ENCODE measurements around the gene FITM2. TPM values are rescaled to one million over a fixed set of nuclear protein-coding genes. Genes with fewer than 3 reads are reported as not detected.

Gene FITM2
- total RNA-seq, 6 donors from 2014 or later = 8.7 to 15.7 (median 10.9) TPM

DNA sequence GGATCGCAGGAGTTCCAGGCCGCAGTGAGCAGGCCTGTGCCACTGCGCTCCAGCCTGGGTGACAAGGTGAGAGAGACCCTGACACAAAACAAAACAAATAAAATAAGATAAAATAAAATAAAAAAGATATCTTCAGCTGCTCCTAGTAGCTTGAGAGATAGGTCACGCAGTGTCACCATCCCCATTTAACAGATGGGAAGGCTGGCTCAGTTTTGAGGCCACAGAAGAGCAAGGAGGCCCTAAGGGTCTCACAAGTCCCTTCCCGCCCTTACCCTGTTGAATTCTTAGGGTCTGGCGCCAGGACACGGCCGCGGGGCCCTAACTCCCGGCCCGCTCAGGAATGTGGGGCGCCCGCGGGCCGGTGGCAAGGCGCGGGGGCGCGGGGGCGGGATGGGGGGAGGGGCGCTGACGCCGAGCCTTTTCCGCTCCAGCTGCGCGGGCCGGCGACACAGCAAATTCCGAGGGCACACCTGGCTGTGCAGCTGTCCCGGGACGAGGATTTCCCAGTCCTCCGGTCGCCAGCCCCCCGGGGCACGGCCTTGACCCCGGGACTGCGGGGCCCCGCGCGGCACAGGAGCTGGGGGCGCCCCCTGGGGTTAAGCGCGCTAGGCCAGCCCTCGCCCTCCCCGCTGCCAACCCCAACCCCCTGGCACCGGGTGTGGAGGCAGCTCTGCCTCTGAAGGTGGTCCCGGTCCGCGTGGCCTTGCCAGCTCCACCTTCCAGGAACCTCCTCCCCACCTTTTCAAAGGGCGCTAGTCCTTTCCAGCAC, 15.6 kb upstream of the FITM2 start:
- DNase-seq (peak in 1 of 2 donors; percentile 84), ATAC-seq (ENCODE audit: low FRiP score in 2 of 2) (peak in 1 of 2 donors; percentile 17)
- no peak overlapping the region for H3K27ac ChIP-seq
- H3K4me3 ChIP-seq = peak overlapping the region in 3 of 4 donors; percentile 18 to 33 (median 32)
- peaks cover 4 to 8% (median 5%) of the 10 kb centered on the region in 4 donors for H3K4me1 ChIP-seq
- no peaks in the 10 kb centered on the region for H3K9me3 ChIP-seq
- TF ChIP-seq EP300 (IDR thresholded peaks at IDR 0.05) (no peak), POLR2A (IDR thresholded peaks at IDR 0.05) (no peak), POLR2AphosphoS5 (IDR thresholded peaks at IDR 0.05) (no peak)
- TF ChIP-seq, protein P1, sequence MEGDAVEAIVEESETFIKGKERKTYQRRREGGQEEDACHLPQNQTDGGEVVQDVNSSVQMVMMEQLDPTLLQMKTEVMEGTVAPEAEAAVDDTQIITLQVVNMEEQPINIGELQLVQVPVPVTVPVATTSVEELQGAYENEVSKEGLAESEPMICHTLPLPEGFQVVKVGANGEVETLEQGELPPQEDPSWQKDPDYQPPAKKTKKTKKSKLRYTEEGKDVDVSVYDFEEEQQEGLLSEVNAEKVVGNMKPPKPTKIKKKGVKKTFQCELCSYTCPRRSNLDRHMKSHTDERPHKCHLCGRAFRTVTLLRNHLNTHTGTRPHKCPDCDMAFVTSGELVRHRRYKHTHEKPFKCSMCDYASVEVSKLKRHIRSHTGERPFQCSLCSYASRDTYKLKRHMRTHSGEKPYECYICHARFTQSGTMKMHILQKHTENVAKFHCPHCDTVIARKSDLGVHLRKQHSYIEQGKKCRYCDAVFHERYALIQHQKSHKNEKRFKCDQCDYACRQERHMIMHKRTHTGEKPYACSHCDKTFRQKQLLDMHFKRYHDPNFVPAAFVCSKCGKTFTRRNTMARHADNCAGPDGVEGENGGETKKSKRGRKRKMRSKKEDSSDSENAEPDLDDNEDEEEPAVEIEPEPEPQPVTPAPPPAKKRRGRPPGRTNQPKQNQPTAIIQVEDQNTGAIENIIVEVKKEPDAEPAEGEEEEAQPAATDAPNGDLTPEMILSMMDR (IDR thresholded peaks at IDR 0.05) = no peak
- WGBS, 2 donors = 38 to 47% methylated on average over 10 to 14 of the region's 50 CpGs
- no peaks in the 10 kb centered on the region for H3K36me3 ChIP-seq
- H3K27me3 ChIP-seq = peaks cover 0 to 8% (median 3%) of the 10 kb centered on the region in 4 donors

DNA sequence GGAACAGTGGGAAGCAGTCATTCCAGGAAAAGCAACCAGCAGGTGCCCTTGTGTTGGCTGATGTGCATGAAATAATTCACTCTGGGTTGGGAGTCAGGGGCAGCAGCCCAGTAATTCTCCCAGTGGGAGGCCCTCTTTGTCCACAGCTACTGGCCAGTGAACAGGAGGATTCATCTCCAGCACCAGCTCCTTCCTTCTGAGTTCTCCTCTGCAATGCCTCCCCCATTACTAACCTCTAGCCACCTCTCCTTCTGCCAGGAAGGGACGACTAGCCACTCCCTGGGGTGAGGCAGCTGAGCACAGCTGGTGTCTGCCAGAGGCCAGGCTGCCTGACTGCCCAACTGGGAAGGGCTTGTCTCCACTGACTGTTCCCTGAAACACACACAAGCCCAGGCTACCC, 13.3 kb upstream of the FITM2 start:
- DNase-seq (peak in 1 of 2 donors; percentile 25), ATAC-seq (ENCODE audit: low FRiP score in 2 of 2) (no peak)
- Histone ChIP-seq H3K27me3 (peaks cover 0 to 8% (median 3%) of the 10 kb centered on the region in 4 donors), H3K4me1 (peaks cover 4 to 8% (median 5%) of the 10 kb centered on the region in 4 donors), H3K4me3 (no peak overlapping the region), H3K36me3 (no peaks in the 10 kb centered on the region), H3K27ac (no peak overlapping the region), H3K9me3 (no peaks in the 10 kb centered on the region)
- WGBS, 2 donors = 30 to 56% methylated on average over 1 of the region's 1 CpG
- TF ChIP-seq POLR2A (IDR thresholded peaks at IDR 0.05) = no peak
- TF ChIP-seq, protein P1 (IDR thresholded peaks at IDR 0.05) = no peak
- no peak for TF ChIP-seq EP300 (IDR thresholded peaks at IDR 0.05)
- TF ChIP-seq POLR2AphosphoS5 (IDR thresholded peaks at IDR 0.05) = no peak

DNA sequence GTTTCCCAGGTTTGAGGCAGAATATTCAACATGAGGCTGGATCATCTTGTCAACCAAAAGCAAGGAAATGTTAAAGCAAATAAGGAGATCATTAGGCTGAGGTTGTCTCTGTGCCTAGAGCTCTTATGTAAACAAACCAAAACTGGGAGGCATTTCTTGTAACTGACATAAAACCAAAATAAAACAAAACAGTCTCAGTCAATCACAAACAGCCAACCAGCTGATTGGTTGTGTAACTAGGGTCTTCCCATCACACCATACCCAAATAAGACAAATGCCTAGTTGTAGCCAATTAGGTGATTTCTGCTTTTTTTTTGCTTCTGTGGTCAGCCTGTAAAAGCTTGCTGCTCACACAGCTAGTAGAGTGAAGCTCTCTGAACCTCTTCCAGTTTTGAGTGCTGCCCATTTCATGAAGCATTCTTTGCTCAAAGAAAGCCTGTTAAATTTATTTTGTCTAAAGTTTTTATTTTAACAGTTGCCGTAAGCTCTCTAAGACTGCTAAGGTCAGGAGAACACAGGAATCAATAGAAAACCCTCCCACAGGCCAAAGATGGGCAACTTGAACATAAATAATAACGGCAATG, 8.9 kb upstream of the FITM2 start:
- Histone ChIP-seq H3K27me3 (no peaks in the 10 kb centered on the region), H3K9me3 (no peaks in the 10 kb centered on the region), H3K4me3 (no peak overlapping the region), H3K4me1 (no peaks in the 10 kb centered on the region), H3K27ac (no peak overlapping the region), H3K36me3 (no peaks in the 10 kb centered on the region)
- ATAC-seq (ENCODE audit: low FRiP score in 2 of 2) = no peak
- 97 to 98% methylated on average over 2 of the region's 2 CpGs for WGBS, 2 donors
- TF ChIP-seq POLR2A (IDR thresholded peaks at IDR 0.05) (no peak), EP300 (IDR thresholded peaks at IDR 0.05) (no peak), POLR2AphosphoS5 (IDR thresholded peaks at IDR 0.05) (no peak)
- TF ChIP-seq, protein P1 (IDR thresholded peaks at IDR 0.05) = no peak
- DNase-seq = no peak

DNA sequence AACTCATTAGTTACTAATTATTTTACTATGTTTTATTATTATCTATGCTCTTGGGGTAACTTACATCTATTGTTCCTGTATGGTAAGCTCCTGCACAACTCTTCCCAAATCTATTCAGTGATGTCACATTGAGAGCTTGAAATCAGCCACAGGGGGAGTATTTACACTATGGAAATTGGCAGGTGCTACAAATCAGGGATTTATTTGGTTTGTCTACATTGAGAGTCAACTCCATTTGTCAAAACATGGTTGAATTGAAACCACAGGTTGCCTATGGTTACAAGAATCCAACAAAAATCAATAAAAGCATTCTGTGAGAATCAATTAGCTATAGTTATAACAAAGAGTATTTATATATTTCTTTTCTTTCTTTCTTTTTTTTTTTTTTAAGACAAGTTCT, 3.9 kb upstream of the FITM2 start:
- Histone ChIP-seq H3K4me3 (no peak overlapping the region), H3K27ac (no peak overlapping the region), H3K27me3 (no peaks in the 10 kb centered on the region), H3K9me3 (no peaks in the 10 kb centered on the region), H3K4me1 (peaks cover 9 to 15% (median 11%) of the 10 kb centered on the region in 4 donors), H3K36me3 (no peaks in the 10 kb centered on the region)
- TF ChIP-seq EP300 (IDR thresholded peaks at IDR 0.05) = no peak
- TF ChIP-seq POLR2A (IDR thresholded peaks at IDR 0.05) = no peak
- TF ChIP-seq, protein P1 (IDR thresholded peaks at IDR 0.05) = no peak
- no peak for TF ChIP-seq POLR2AphosphoS5 (IDR thresholded peaks at IDR 0.05)
- no peak for DNase-seq
- ATAC-seq (ENCODE audit: low FRiP score in 2 of 2) = no peak

All from upper lobe of left lung (tissue), 6 donors.